Measurements from ENCODE around the gene SH3RF3. TPM values are rescaled to one million over a fixed set of nuclear protein-coding genes. Genes with fewer than 3 reads are reported as not detected.

The SH3RF3 gene
- total RNA-seq, 1 donor from 2014 or later: 10.8 TPM

- Histone ChIP-seq H3K9me3 (no peaks in the 10 kb centered on the region), H3K36me3 (no peaks in the 10 kb centered on the region), H3K27me3 (no peaks in the 10 kb centered on the region), H3K4me3 (no peak overlapping the region), H3K27ac (no peak overlapping the region), H3K4me1 (peaks cover 15% of the 10 kb centered on the region)
- DNase-seq (ENCODE audit: extremely low spot score in 2 of 2): no peak
- TF ChIP-seq POLR2AphosphoS5 (IDR thresholded peaks at IDR 0.05; ENCODE audit: insufficient read depth in 1 of 2, low read depth in 1 of 2): no peak
- no peak for TF ChIP-seq POLR2A (IDR thresholded peaks at IDR 0.05)
- no peak for TF ChIP-seq CTCF (IDR thresholded peaks at IDR 0.05)
- intact Hi-C loops (cut with DNase I): no loop called here
Observed at GRCh38 chr2:109519513-109519912, 390.5 kb downstream of the SH3RF3 start.

- H3K4me1 ChIP-seq: peaks cover 9% of the 10 kb centered on the region
- no peak overlapping the region for H3K27ac ChIP-seq
- no peaks in the 10 kb centered on the region for H3K27me3 ChIP-seq
- H3K9me3 ChIP-seq: no peaks in the 10 kb centered on the region
- intact Hi-C loops (cut with DNase I): no loop called here
- TF ChIP-seq CTCF (IDR thresholded peaks at IDR 0.05) (no peak), POLR2A (IDR thresholded peaks at IDR 0.05) (no peak), POLR2AphosphoS5 (IDR thresholded peaks at IDR 0.05; ENCODE audit: insufficient read depth in 1 of 2, low read depth in 1 of 2) (no peak)
- H3K4me3 ChIP-seq: no peak overlapping the region
- no peaks in the 10 kb centered on the region for H3K36me3 ChIP-seq
- DNase-seq (ENCODE audit: extremely low spot score in 2 of 2): no peak
Observed at GRCh38 chr2:109521233-109522062, 392.4 kb downstream of the SH3RF3 start.

- TF ChIP-seq POLR2A (IDR thresholded peaks at IDR 0.05) (no peak), CTCF (IDR thresholded peaks at IDR 0.05) (no peak), POLR2AphosphoS5 (IDR thresholded peaks at IDR 0.05; ENCODE audit: insufficient read depth in 1 of 2, low read depth in 1 of 2) (no peak)
- H3K4me3 ChIP-seq: no peak overlapping the region
- no peak for DNase-seq (ENCODE audit: extremely low spot score in 2 of 2)
- intact Hi-C loops (cut with DNase I): no loop called here
- H3K9me3 ChIP-seq: no peaks in the 10 kb centered on the region
- no peak overlapping the region for H3K27ac ChIP-seq
- H3K4me1 ChIP-seq: peaks cover 7% of the 10 kb centered on the region
- H3K27me3 ChIP-seq: no peaks in the 10 kb centered on the region
- no peaks in the 10 kb centered on the region for H3K36me3 ChIP-seq
Observed at GRCh38 chr2:109522063-109522374, 393.0 kb downstream of the SH3RF3 start.

- no peaks in the 10 kb centered on the region for H3K4me1 ChIP-seq
- no peaks in the 10 kb centered on the region for H3K9me3 ChIP-seq
- no peak for DNase-seq (ENCODE audit: extremely low spot score in 2 of 2)
- no peak overlapping the region for H3K27ac ChIP-seq
- intact Hi-C loops (cut with DNase I): no loop called here
- TF ChIP-seq CTCF (IDR thresholded peaks at IDR 0.05) (no peak), POLR2A (IDR thresholded peaks at IDR 0.05) (no peak), POLR2AphosphoS5 (IDR thresholded peaks at IDR 0.05; ENCODE audit: insufficient read depth in 1 of 2, low read depth in 1 of 2) (no peak)
- no peaks in the 10 kb centered on the region for H3K27me3 ChIP-seq
- H3K36me3 ChIP-seq: no peaks in the 10 kb centered on the region
- H3K4me3 ChIP-seq: no peak overlapping the region
Observed at GRCh38 chr2:109523121-109523520, 394.1 kb downstream of the SH3RF3 start.

Measured in vagina (tissue), 2 donors.